Left colon (tissue), 2 donors: ENCODE data around the gene BACH1. TPM values are rescaled to one million over a fixed set of nuclear protein-coding genes. Genes with fewer than 3 reads are reported as not detected.

Source experiments
- ATAC-seq: fragments of 200-7000 bp; cut with Tn5 transposase; one replicate; pipeline ENCODE4 v1.9.1; 2020; ENCODE audit warnings: mild to moderate bottlenecking, moderate library complexity
- DNase-seq, 2 donors: peaks; one replicate each; pipeline ENCODE4 v3.0.0-alpha.2; 2020
- intact Hi-C, 2 donors: fragments of 100-400 bp; cut with DNase I in 1 of 2; cut with micrococcal nuclease in 1 of 2; formaldehyde crosslinking; loops; one replicate each; pipeline versions ENCODE4 v1.11.2 to v1.14.0; 2022; cut with DNase I, micrococcal nuclease
- total RNA-seq, 2 donors: library from RNA; stranded (reverse); fragmentation: NEBNext Ultra II Directional; extraction: Animal tissue kit (Norgen Biotek cat#: 25700); gene quantifications; one replicate each; pipeline ENCODE4 v1.2.1, GENCODE V29; 2021
- donor health status: DM: no; HTN: no; CAD: no.
- donor health status: DM: yes; HTN: yes; CAD: no.

The BACH1 gene
- total RNA-seq, 2 donors from 2014 or later: 38.5 to 63.8 TPM

DNA sequence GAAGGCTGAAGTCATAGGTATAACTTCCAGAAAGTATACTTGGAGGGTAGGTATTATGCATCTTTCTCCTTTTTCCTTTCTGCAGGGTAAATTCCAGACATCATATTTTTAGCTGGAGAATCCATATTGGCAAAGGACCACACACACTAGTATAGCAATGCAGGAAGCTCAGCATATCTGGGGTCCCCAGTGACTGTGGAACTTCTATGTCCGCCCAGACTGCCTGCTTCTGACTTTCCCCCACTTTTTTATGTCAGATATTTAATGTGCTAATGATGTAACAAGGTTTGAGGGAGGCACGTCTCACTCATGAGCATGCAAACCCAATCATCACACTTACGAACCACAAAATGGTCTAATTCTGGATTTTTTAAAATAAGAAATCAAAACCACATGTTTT, 90.4 kb downstream of the BACH1 start:
- ATAC-seq (no peak), DNase-seq (no peak)
- intact Hi-C loops: no loop called here

DNA sequence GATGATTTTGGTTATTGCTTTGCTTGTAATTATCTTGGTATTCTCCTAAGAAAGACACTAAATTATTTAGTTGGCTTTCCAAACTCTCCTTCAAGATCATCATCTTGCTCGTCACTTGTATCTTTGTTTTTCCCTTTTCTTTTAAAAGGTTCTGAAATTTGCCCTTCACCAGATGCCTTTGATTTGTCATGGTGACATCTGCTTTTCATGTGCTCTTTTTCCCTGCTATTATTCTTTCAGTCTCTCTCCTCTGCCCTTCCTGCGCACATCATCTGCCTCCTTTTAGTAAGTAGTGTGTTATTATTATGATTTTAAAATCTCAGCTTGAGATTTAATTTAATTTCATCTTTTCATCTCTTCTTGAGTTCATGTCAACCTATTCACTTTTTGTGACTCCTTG, 92.1 kb downstream of the BACH1 start:
- DNase-seq (no peak), ATAC-seq (no peak)
- intact Hi-C loops: no loop called here

DNA sequence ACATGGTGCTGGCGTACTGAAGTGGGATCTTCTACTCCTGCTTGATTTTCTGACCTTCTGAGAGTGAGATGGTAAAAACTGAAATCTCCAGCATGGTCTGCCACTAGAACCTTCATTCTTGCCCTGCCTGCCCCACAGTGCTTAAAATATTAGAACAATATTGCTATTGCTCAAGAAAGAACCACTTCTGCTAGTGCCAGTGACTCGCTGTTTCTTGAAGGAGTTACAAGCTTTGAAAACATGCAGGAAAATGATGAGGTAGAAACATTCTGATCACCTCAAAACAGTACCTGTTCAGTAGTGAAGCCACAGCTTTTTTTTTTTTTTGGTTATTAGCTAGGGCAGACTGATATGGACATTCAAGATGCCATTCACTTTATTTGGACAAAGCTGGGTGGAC, 95.3 kb downstream of the BACH1 start:
- DNase-seq (no peak), ATAC-seq (no peak)
- intact Hi-C loops: no loop called here

Other genes with a start within 250 kb of the BACH1 start
- 10 to 100 TPM; 79.6 to 86.4 TPM for gene CCT8, start 225.3 kb upstream of the BACH1 start, total RNA-seq
- gene MAP3K7CL, start 168.3 kb upstream of the BACH1 start, total RNA-seq: 1 to 10 TPM; 4.0 to 4.4 TPM